GM18511 (cell line): ENCODE data around the gene SPAG5.

Experiments
- ATAC-seq: cut with Tn5 transposase; IDR thresholded peaks from one replicate; pipeline ENCODE4 v1.9.1; 2021; ENCODE audit warnings: mild to moderate bottlenecking, moderate library complexity; ENCODE audit not compliant: unreplicated experiment

Gene SPAG5

DNA sequence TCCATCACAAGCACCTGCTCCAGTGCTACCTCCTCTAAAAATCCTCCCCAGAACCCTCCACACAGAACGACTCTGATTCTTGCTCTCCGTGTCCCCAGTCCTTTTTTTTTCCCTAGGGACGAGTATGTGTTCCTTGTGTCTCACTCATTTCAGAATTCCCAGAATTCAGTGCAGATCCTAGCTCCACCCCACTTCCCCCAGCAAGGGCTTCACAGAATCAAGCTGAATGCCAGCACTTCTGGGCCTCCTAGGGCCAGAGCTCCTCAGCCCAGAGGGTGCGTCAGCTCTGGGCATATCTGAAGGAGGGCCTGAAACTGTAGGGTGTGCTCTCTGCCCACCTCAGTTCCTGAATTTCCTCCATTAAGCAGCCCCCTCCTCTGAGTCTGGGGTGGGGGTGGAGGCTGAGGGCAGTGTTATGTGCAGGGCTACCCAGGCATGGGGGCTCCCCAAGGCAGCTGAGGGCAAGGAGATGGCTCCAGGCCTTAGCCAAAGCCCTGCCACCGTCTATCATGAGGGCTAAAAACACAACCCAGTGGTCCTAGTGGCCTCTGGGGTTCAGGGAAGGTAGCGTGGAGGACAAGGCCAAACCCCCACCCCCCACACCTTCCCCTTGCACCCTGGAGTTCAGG, 52.9 kb downstream of the SPAG5 start:
- no peak for ATAC-seq

GRCh38 chr17:28545141-28545503, 53.7 kb downstream of the SPAG5 start:
- ATAC-seq = no peak

DNA sequence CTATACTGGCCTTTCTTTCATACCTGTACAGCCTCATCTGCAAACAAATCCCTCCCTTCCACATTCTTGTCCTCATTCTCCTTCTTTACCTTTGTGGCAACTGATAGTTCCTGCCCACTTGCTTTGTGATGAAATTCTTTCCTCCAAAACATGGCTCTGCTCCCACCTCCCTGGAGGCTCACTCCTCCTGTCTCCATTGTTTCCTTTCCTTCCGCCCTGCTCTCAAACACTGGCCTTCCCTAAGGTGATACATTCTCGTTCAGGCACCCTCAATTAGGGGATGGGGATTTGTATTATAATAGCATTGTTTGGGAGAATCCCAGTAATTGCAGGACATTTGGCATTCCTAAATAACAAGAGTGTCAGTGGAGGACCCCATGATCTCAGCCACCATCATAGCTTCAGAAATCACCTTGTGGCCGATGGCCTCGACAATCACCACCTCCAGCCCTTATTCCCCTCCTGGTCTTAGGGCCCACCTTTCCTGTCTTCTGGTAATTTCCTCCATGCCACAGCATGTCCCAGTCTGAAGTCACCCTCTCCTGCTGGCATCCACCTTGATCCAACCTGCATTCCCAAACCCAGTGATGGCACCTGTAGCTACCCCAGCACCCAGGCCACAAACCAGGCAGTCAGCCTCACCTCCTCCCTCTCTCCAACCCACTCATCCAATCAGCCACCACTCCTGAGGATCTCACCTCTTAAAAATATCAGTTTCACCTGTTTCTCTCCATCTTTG, 54.3 kb downstream of the SPAG5 start:
- no peak for ATAC-seq

GRCh38 chr17:28541439-28541838, 57.4 kb downstream of the SPAG5 start:
- ATAC-seq = no peak

GRCh38 chr17:28540231-28540630, 58.6 kb downstream of the SPAG5 start:
- no peak for ATAC-seq

DNA sequence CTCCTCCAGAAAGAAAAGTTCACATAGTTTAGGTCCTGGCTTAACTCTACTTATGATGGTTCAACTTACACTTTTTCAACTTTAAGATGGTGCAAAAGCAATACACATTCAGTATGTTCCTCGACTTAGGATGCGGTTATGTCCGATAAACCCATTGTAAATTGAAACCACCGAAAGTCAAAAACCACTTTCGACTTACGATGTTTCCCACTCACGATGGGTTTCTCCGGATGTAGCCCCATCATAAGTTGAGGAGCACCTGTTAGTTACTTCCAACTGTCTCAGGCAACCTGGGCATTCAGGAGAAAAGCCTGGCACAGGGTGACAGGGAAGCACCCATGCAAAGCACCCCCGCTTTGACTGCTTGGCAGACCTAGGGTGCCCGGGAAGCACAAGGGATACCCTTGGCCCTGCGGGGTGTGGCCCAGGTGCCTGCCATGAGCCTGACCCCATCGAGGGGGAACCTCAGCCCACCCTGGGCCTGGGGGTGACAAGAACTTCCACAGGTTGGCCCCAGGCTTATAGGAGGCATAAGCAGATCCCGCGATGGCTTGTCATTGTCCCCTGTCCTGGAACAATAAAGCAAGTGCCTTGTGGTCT, 60.4 kb downstream of the SPAG5 start:
- no peak for ATAC-seq

GRCh38 chr17:28537219-28537610, 61.6 kb downstream of the SPAG5 start:
- no peak for ATAC-seq

- ATAC-seq = no peak
Observed at GRCh38 chr17:28536532-28537218, 62.1 kb downstream of the SPAG5 start.

- no peak for ATAC-seq
Observed at GRCh38 chr17:28534740-28535375, 64.0 kb downstream of the SPAG5 start.

- ATAC-seq = no peak
Observed at GRCh38 chr17:28533091-28533807, 65.6 kb downstream of the SPAG5 start.

- ATAC-seq = no peak
Observed at GRCh38 chr17:28532050-28532960, 66.5 kb downstream of the SPAG5 start.

DNA sequence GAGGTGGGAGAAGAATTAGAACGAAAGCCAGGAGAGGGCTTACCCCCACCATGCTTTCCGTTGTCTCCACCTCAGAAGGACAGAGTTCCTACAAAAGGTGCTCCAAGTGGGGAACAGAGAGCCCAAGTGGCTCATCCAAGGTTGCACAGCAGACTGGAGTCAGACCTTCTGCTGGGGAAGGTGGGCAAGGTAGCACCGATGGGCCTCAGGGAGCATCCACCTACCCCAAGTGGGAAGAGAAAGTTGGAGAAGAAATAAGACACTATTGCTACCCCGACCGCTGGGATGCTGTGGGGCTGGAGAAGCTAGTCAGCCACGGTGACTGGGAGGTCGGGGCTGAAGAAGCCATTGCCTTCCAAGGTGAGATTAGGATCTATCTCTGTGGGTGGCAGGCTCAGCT, 67.9 kb downstream of the SPAG5 start:
- ATAC-seq = no peak

GRCh38 chr17:28530250-28530649, 68.6 kb downstream of the SPAG5 start:
- no peak for ATAC-seq

DNA sequence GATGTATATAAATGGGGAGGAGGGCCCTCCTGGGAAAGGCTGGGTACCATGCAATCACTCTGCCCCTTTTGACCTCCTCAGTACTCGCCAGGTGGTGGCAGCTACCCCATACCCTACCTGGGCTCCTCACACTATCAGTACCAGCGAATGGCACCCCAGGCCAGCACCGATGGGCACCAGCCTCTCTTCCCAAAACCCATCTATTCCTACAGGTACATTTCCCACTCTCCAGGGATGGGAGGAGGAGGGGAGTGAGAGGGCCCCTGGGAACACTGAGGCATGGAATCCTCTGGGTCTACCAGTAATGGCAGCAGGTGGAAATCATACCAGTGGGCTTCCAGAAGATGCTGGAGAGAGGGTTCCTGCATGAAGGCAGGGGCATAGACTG, 69.8 kb downstream of the SPAG5 start:
- ATAC-seq = no peak

GRCh38 chr17:28528327-28529012, 70.4 kb downstream of the SPAG5 start:
- ATAC-seq = no peak

- ATAC-seq = no peak
Observed at GRCh38 chr17:28527859-28528258, 71.0 kb downstream of the SPAG5 start.
